H1 (cell line): ENCODE results near the gene NEDD9. TPM values are rescaled to one million over a fixed set of nuclear protein-coding genes. Genes with fewer than 3 reads are reported as not detected.

Experiments used
- CTCF ChIA-PET: fragments of 300-600 bp; sonication (Branson Sonifier 250); formaldehyde crosslinking; loops from one replicate; lab custom pipeline; 2021; ENCODE audit not compliant: partially characterized antibody; lab: Charles Lee
- POLR2A ChIA-PET: fragments of 300-600 bp; sonication (Branson Sonifier 250); formaldehyde crosslinking; loops from one replicate; lab custom pipeline; 2021; ENCODE audit warnings: inconsistent platforms; ENCODE audit not compliant: partially characterized antibody; lab: Charles Lee
- DNase-seq, 2 experiments: peaks; one replicate each; pipeline versions ENCODE4 v3.0.0 to v3.0.0-alpha.2; 2010 to 2022; ENCODE audit warnings: low spot score in 2 of 2, low read depth in 1 of 2, mixed read lengths in 1 of 2
- FAIRE-seq: peaks from 2 replicates; lab custom pipeline; 2011; peaks lifted over from hg19 to GRCh38; lab: Jason Lieb, UNC
- H2AFZ ChIP-seq: 2 replicates; pipeline ENCODE4 v1.8.1; 2012; ENCODE audit warnings: low read length, inconsistent platforms
- H2AK5ac ChIP-seq: 2 replicates; pipeline ENCODE4 v1.6.1; 2013; ENCODE audit warnings: low read depth, low read length
- H2BK120ac ChIP-seq: replicated peaks from 2 replicates; pipeline ENCODE3; 2013; ENCODE audit warnings: low read depth, low read length, inconsistent platforms
- H2BK12ac ChIP-seq: 2 replicates; pipeline ENCODE4 v1.6.1; 2013; ENCODE audit warnings: low read depth, low read length
- H2BK15ac ChIP-seq: 2 replicates; pipeline ENCODE4 v1.6.1; 2013; ENCODE audit warnings: low read length
- H2BK20ac ChIP-seq: 2 replicates; pipeline ENCODE4 v1.6.1; 2013; ENCODE audit warnings: low read length
- H2BK5ac ChIP-seq: 2 replicates; pipeline ENCODE4 v1.6.1; 2013; ENCODE audit warnings: low read depth, low read length
- H3K14ac ChIP-seq: 2 replicates; pipeline ENCODE4 v1.6.1; 2013; ENCODE audit warnings: inconsistent platforms; ENCODE audit not compliant: insufficient read length
- H3K18ac ChIP-seq: 2 replicates; pipeline ENCODE4 v1.6.1; 2013; ENCODE audit warnings: low read length; ENCODE audit errors: extremely low read depth
- H3K23ac ChIP-seq: 2 replicates; pipeline ENCODE4 v1.6.1; 2013; ENCODE audit warnings: inconsistent platforms; ENCODE audit not compliant: insufficient read length
- H3K23me2 ChIP-seq: 2 replicates; pipeline ENCODE4 v1.6.1; 2013; ENCODE audit warnings: low read depth, low read length
- H3K27ac ChIP-seq: 2 replicates; pipeline ENCODE4 v1.6.1; 2011; ENCODE audit warnings: low read depth, low read length, inconsistent platforms
- H3K27me3 ChIP-seq, 4 experiments: replicated peaks in 1 of 4; 1 replicate in 1 of 4; 2 replicates in 3 of 4; pipeline versions ENCODE4 v1.6.1 to v1.8.1; 2011 to 2013; ENCODE audit warnings: low read length in 3 of 4, mild to moderate bottlenecking in 3 of 4, inconsistent platforms in 2 of 4, mixed read lengths in 2 of 4, moderate library complexity in 1 of 4; ENCODE audit not compliant: control insufficient read depth in 3 of 4, insufficient read depth in 3 of 4; ENCODE audit errors: extremely low read depth in 1 of 4
- H3K36me3 ChIP-seq, 4 experiments: 2 replicates each; pipeline versions ENCODE4 v1.6.1 to v1.8.1; 2011 to 2013; ENCODE audit warnings: mild to moderate bottlenecking in 4 of 4, low read length in 3 of 4, moderate library complexity in 2 of 4, control low read depth in 1 of 4, inconsistent platforms in 1 of 4; ENCODE audit not compliant: insufficient read depth in 4 of 4, control insufficient read depth in 2 of 4
- H3K4ac ChIP-seq: replicated peaks from 2 replicates; pipeline ENCODE3; 2013; ENCODE audit warnings: low read length, low read depth, mixed read lengths, inconsistent platforms; ENCODE audit not compliant: insufficient read length
- H3K4me1 ChIP-seq, 4 experiments: replicated peaks in 1 of 4; 1 replicate in 1 of 4; 2 replicates in 3 of 4; pipeline versions ENCODE4 v1.6.1 to v1.8.1; 2011 to 2013; ENCODE audit warnings: low read length in 3 of 4, inconsistent platforms in 2 of 4, mixed read lengths in 1 of 4; ENCODE audit not compliant: insufficient read depth in 4 of 4, control insufficient read depth in 3 of 4
- H3K4me2 ChIP-seq, 2 experiments: 2 replicates each; pipeline versions ENCODE4 v1.6.1 to v1.8.1; 2011 to 2013; ENCODE audit warnings: low read depth in 2 of 2, low read length in 2 of 2, control low read depth in 1 of 2, inconsistent platforms in 1 of 2, mild to moderate bottlenecking in 1 of 2; ENCODE audit not compliant: insufficient read depth in 1 of 2
- H3K4me3 ChIP-seq, 4 experiments: fragments of 200-600, 300-600 bp in 1 of 4; sonication (generic), shearing (Covaris generic), sonication (Bioruptor Twin) in 1 of 4; 2 replicates each; pipeline versions ENCODE4 v1.5.1 to v1.8.1; 2011 to 2016; ENCODE audit warnings: low read length in 4 of 4, low read depth in 3 of 4, control low read depth in 2 of 4, inconsistent platforms in 2 of 4, mild to moderate bottlenecking in 2 of 4, mixed read lengths in 1 of 4, moderate library complexity in 1 of 4; ENCODE audit not compliant: insufficient read depth in 2 of 4; ENCODE audit errors: extremely low read depth in 1 of 4
- H3K56ac ChIP-seq: replicated peaks from 2 replicates; pipeline ENCODE3; 2013; ENCODE audit warnings: low read depth, mild to moderate bottlenecking, mixed read lengths, low read length, inconsistent platforms; ENCODE audit not compliant: insufficient read length
- H3K79me1 ChIP-seq: 2 replicates; pipeline ENCODE4 v1.6.1; 2013; ENCODE audit warnings: low read depth, low read length, control low read depth
- H3K79me2 ChIP-seq, 2 experiments: 2 replicates each; pipeline versions ENCODE4 v1.6.1 to v1.8.1; 2012 to 2013; ENCODE audit warnings: low read length in 2 of 2, mild to moderate bottlenecking in 2 of 2, inconsistent platforms in 1 of 2; ENCODE audit not compliant: insufficient read depth in 2 of 2, control insufficient read depth in 1 of 2
- H3K9ac ChIP-seq, 4 experiments: replicated peaks in 1 of 4; 1 replicate in 1 of 4; 2 replicates in 3 of 4; pipeline versions ENCODE4 v1.6.1 to v1.8.1; 2011 to 2013; ENCODE audit warnings: low read depth in 3 of 4, low read length in 3 of 4, control low read depth in 2 of 4, mild to moderate bottlenecking in 2 of 4, moderate library complexity in 2 of 4, inconsistent platforms in 1 of 4; ENCODE audit errors: extremely low read depth in 1 of 4
- H3K9me3 ChIP-seq, 2 experiments: 2 replicates each; pipeline versions ENCODE4 v1.6.1 to v1.8.1; 2012 to 2013; ENCODE audit warnings: mild to moderate bottlenecking in 2 of 2, moderate library complexity in 2 of 2, control low read depth in 1 of 2, inconsistent platforms in 1 of 2, low read depth in 1 of 2, low read length in 1 of 2, mixed read lengths in 1 of 2; ENCODE audit not compliant: insufficient read depth in 2 of 2
- H4K20me1 ChIP-seq, 2 experiments: replicated peaks in 1 of 2; 2 replicates each; pipeline versions ENCODE3 to v1.8.1; 2011 to 2013; ENCODE audit warnings: inconsistent platforms in 2 of 2, low read length in 2 of 2, mild to moderate bottlenecking in 1 of 2; ENCODE audit not compliant: insufficient read depth in 2 of 2, control insufficient read depth in 1 of 2
- H4K5ac ChIP-seq: 2 replicates; pipeline ENCODE4 v1.6.1; 2013; ENCODE audit warnings: low read length, low read depth, mixed read lengths, inconsistent platforms; ENCODE audit not compliant: insufficient read length
- H4K8ac ChIP-seq: 2 replicates; pipeline ENCODE4 v1.8.0; 2013; ENCODE audit warnings: mild to moderate bottlenecking, moderate library complexity, low read length, inconsistent platforms; ENCODE audit not compliant: insufficient read depth; ENCODE audit errors: extremely low read depth
- H4K91ac ChIP-seq: replicated peaks from 2 replicates; pipeline ENCODE3; 2013; ENCODE audit warnings: low read length, mixed read lengths, inconsistent platforms; ENCODE audit not compliant: insufficient read length
- BCL11A ChIP-seq, 2 experiments: IDR thresholded peaks; one replicate each; pipeline ENCODE4 v1.6.1; 2011; ENCODE audit warnings: low read depth in 2 of 2, low read length in 2 of 2, mild to moderate bottlenecking in 2 of 2
- BRCA1 ChIP-seq: IDR thresholded peaks from 2 replicates; pipeline ENCODE4 v1.6.1; 2012; ENCODE audit warnings: low read depth, low read length, improper control_type of control experiment
- CBX5 ChIP-seq: fragments of 300-800, 300-1000 bp; sonication (generic); IDR thresholded peaks from 2 replicates; pipeline ENCODE4 v1.7.1; 2016; ENCODE audit warnings: antibody characterized with exemption, low read length, low read depth
- EZH2 ChIP-seq: fragments of 200-600 bp; sonication (generic); IDR thresholded peaks from 2 replicates; pipeline ENCODE4 v1.7.1; 2012; ENCODE audit warnings: low read depth, mild to moderate bottlenecking, moderate library complexity, low read length, inconsistent platforms; ENCODE audit not compliant: severe bottlenecking
- GTF2F1 ChIP-seq: IDR thresholded peaks from 2 replicates; pipeline ENCODE4 v1.6.1; 2012; ENCODE audit warnings: low read depth, low read length, improper control_type of control experiment, borderline replicate concordance
- KDM4A ChIP-seq: IDR thresholded peaks from one replicate; pipeline ENCODE4 v1.7.1; 2012; ENCODE audit warnings: low read depth, mild to moderate bottlenecking, moderate library complexity, low read length, inconsistent platforms; ENCODE audit not compliant: severe bottlenecking
- MAFK ChIP-seq: IDR thresholded peaks from 2 replicates; pipeline ENCODE4 v1.6.1; 2012; ENCODE audit warnings: low read depth, mild to moderate bottlenecking, improper control_type of control experiment, low read length
- NANOG ChIP-seq: IDR thresholded peaks from 2 replicates; pipeline ENCODE4 v1.6.1; 2011; ENCODE audit warnings: low read length, low read depth, mild to moderate bottlenecking, inconsistent platforms; ENCODE audit not compliant: insufficient read depth, poor library complexity, severe bottlenecking
- PHF8 ChIP-seq: fragments of 200-600 bp; sonication (generic); conservative IDR thresholded peaks from 2 replicates; pipeline ENCODE4 v1.7.1; 2012; ENCODE audit warnings: low read depth, mild to moderate bottlenecking, inconsistent platforms, low read length, moderate library complexity
- RFX5 ChIP-seq: IDR thresholded peaks from 2 replicates; pipeline ENCODE4 v1.6.1; 2011; ENCODE audit warnings: low read depth, low read length, improper control_type of control experiment, borderline replicate concordance
- SAP30 ChIP-seq: fragments of 300-600 bp; sonication (generic); IDR thresholded peaks from 2 replicates; pipeline ENCODE4 v1.7.1; 2012; ENCODE audit warnings: low read length, moderate library complexity, mild to moderate bottlenecking, inconsistent platforms; ENCODE audit not compliant: insufficient read depth, insufficient replicate concordance
- SRF ChIP-seq: IDR thresholded peaks from 2 replicates; pipeline ENCODE4 v1.6.1; 2011; ENCODE audit warnings: mild to moderate bottlenecking, low read depth, low read length, moderate library complexity
- WGBS, 2 experiments: shearing (Covaris generic) in 1 of 2; methylation state at CpG; one replicate each; pipeline versions ENCODE4 v1.1.6 to v1.1.7; 2013 to 2015; ENCODE audit warnings: low lambda C conversion rate in 2 of 2, mixed read lengths in 2 of 2, inconsistent platforms in 1 of 2, low coverage in 1 of 2, missing lambda C conversion rate in 1 of 2; ENCODE audit not compliant: insufficient replicate concordance in 2 of 2, insufficient coverage in 1 of 2, insufficient read length in 1 of 2; ENCODE audit errors: extremely low coverage in 1 of 2, missing lambda C conversion rate in 1 of 2; 5-methylcytosine and 5-hydroxymethylcytosine counted together
- polyA plus RNA-seq, 7 experiments: library from polyadenylated mRNA; depleted of rRNA in 3 of 7; stranded (reverse) in 5 of 7; unstranded in 2 of 7; fragments of >200 nt in 5 of 7; fragments of 200-250 nt in 2 of 7; gene quantifications; 1 replicate in 5 of 7; 2 replicates in 1 of 7; 4 replicates in 1 of 7; pipeline versions ENCODE4 v1.2.1 to v1.2.3, GENCODE V29; 2011 to 2013; ENCODE audit warnings: missing spikeins in 2 of 7, mixed read lengths in 2 of 7
- total RNA-seq: library from RNA; stranded (reverse); fragmentation: NEBNext Ultra II Directional; extraction: Animal tissue kit (Norgen Biotek cat#: 25700); gene quantifications from 2 replicates; pipeline ENCODE4 v1.2.1, GENCODE V29; 2021
- TF ChIP-seq, protein P1 (sequence below): IDR thresholded peaks from 2 replicates; pipeline ENCODE4 v1.6.1; 2011; ENCODE audit warnings: low read depth, mild to moderate bottlenecking, low read length; ENCODE audit not compliant: insufficient read depth

The NEDD9 gene
- total and polyA plus RNA-seq, 2 of the 8 experiments (the other 6 are each of a cell fraction or from before 2014, with no cell fraction given): 3.6 to 12.0 TPM

- Histone ChIP-seq H3K36me3 (0 out of 8 replicates have a peak, but pooled peaks cover 0 to 3% (median 0%) of the 10 kb centered on the region in 4 experiments), H4K91ac (no peak overlapping the region), H3K23ac (no peak overlapping the region), H4K20me1 (no peaks in the 10 kb centered on the region), H3K4me3 (no peak overlapping the region), H2BK15ac (no peak overlapping the region), H3K56ac (no peak overlapping the region), H2AFZ (no peak overlapping the region), H3K27me3 (no peaks in the 10 kb centered on the region), H3K18ac (no peak overlapping the region), H2BK12ac (no peak overlapping the region), H2BK5ac (no peak overlapping the region), H3K4me1 (peaks cover 2 to 21% (median 11%) of the 10 kb centered on the region in 4 experiments), H3K23me2 (no peaks in the 10 kb centered on the region), H3K14ac (no peak overlapping the region), H3K79me1 (no peaks in the 10 kb centered on the region), H2BK120ac (no peak overlapping the region), H2BK20ac (no peak overlapping the region), H3K9me3 (no peaks in the 10 kb centered on the region), H3K4ac (no peak overlapping the region), H3K79me2 (no peaks in the 10 kb centered on the region), H3K27ac (no peak overlapping the region), H3K4me2 (no peak overlapping the region), H3K9ac (no peak overlapping the region), H4K8ac (no peak overlapping the region), H4K5ac (no peak overlapping the region), H2AK5ac (no peak overlapping the region)
- DNase-seq: no peak
- WGBS, 2 experiments: 78% methylated on average over 3 of the region's 3 CpGs; no CpG with 5 or more reads in 1 of the 2 experiments
- no peak for FAIRE-seq
- ChIA-PET CTCF (no interaction called here), POLR2A (no interaction called here)
- TF ChIP-seq RFX5 (no peak), CBX5 (no peak), NANOG (no peak), BCL11A (IDR thresholded peaks at IDR 0.05; ENCODE audit: low read depth in 2 of 2, low read length in 2 of 2) (no peak), GTF2F1 (no peak), BRCA1 (no peak), PHF8 (no peak), KDM4A (no peak), MAFK (no peak), SAP30 (no peak), SRF (no peak), EZH2 (no peak)
- TF ChIP-seq, protein P1, sequence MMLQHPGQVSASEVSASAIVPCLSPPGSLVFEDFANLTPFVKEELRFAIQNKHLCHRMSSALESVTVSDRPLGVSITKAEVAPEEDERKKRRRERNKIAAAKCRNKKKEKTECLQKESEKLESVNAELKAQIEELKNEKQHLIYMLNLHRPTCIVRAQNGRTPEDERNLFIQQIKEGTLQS: no peak
These were observed 24.2 kb downstream of the NEDD9 start for GRCh38 chr6:11208267-11208666.
